NCI-H2081 (cell line): ENCODE results near the gene TMEM132A.

ENCODE experiments used
- DNase-seq, 2 experiments: peaks; one replicate each; lab custom pipeline; 2025; lab: John Stamatoyannopoulos, UW

The TMEM132A gene

DNA sequence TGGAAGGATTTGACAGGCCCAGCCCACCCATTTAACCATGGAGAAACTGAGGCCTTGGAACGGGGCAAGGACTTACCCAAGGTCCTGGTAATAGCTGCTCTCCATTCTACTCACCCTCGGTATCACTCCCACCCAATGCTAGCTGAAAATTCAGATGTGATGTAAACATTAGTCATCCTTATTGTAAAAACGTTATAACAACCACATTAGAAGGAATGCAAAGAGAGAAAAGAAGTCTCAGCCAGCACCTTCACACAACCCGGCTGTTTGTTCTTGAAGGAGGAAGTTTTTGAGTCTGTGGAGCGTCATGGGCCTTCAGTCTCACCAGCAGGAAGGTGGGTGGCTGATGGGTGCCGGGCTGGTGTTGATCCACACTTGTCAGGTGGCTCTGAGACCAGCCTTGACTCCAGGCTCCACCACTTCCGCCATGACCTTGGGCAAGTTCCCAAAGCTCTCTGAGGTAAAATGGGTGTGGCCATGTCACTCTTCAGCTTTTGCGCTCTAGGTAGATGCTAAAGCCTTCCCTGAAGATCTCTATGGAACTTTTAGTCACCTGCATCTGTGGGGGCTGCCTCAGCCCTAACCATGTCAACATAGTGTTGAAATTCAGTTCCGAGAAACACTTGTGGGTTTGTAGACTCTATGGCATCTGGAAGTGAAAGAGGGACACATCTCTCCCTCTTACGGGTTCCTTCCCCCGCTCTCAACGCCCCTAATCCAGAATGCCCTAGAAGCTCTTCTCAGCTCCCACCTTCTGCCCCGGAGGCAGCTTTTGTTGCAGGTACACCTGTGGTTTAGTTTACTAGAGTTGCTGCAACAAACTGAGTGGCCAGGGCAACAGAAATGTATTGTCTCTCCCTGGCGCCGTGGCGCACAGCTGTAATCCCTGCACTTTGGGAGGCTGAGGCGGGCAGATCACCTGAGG is 62.0 kb downstream of the TMEM132A start:
- no peak for DNase-seq
